ENCODE measurements around the gene SNX19. TPM values are rescaled to one million over a fixed set of nuclear protein-coding genes. Genes with fewer than 3 reads are reported as not detected.

Gene SNX19
- polyA plus RNA-seq, 1 of the 3 experiments (the other 2 are of a cell fraction) = 16.6 TPM

DNA sequence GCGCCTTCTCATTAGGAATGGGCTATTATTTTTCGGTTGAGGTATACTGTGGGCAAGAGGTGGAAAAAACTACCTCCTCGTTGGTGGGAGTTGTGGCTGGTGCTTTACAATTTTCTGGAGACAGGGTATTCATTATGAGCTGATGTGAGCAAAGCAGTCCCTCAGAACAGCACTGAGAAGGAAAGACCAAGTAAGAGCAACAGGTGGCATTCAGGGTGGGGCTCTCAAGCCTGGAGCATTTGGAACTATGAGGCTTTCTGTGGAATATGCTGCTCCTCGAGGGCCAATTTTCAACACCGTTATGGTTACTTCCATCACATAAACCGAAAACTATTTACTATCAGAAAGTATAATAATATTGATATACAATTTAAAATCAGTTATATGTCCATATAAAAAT is 3.7 kb downstream of the SNX19 start:
- ChIA-PET POLR2A (no interaction called here), CTCF (interaction anchor here (2.0 kb wide), 1 partner anchor 51 kb away, joined by 4 read pairs; no protein-coding TSS in a partner anchor)
- no peak for TF ChIP-seq PBX3 (IDR thresholded peaks at IDR 0.05)
- TF ChIP-seq RAD21 (IDR thresholded peaks at IDR 0.05; ENCODE audit: low read length) = no peak
- H3K9me2 ChIP-seq = no peaks in the 10 kb centered on the region
- no peak overlapping the region for H3K9ac ChIP-seq
- H3K27me3 ChIP-seq (ENCODE audit: insufficient read depth) = no peaks in the 10 kb centered on the region
- H3K4me3 ChIP-seq (ENCODE audit: low read depth in 2 of 2, low read length in 1 of 2) = no peak overlapping the region
- H3K4me2 ChIP-seq = no peak overlapping the region
- peaks cover 17% of the 10 kb centered on the region; the same call in 1 of the 2 replicates for H4K20me1 ChIP-seq (ENCODE audit: insufficient read depth)
- peaks cover 42 to 67% of the 10 kb centered on the region in 2 experiments for H3K36me3 ChIP-seq (replicated peaks in 1 of 2; ENCODE audit: control insufficient read depth in 1 of 2, insufficient read depth in 2 of 2, low read length in 1 of 2)
- peaks cover 61% of the 10 kb centered on the region for H3K79me2 ChIP-seq (ENCODE audit: insufficient read depth)
- WGBS (ENCODE audit: low lambda C conversion rate) = 91% methylated on average over 6 of the region's 6 CpGs
- H3F3A ChIP-seq (replicated peaks; ENCODE audit: insufficient read depth) = peaks cover 23% of the 10 kb centered on the region
- H3K9me3 ChIP-seq = no peaks in the 10 kb centered on the region
- no peak for DNase-seq
- no peak overlapping the region for H2AFZ ChIP-seq (ENCODE audit: low read depth)
- peaks cover 18 to 23% of the 10 kb centered on the region in 2 experiments for H3K4me1 ChIP-seq (ENCODE audit: control insufficient read depth in 1 of 2, insufficient read depth in 2 of 2, low read depth in 1 of 2, low read length in 1 of 2)
- no peak overlapping the region for H3K27ac ChIP-seq (ENCODE audit: low read depth in 2 of 2, low read length in 1 of 2)

GRCh38 chr11:130911306-130911705 is 5.0 kb downstream of the SNX19 start:
- no peak overlapping the region for H3K4me3 ChIP-seq (ENCODE audit: low read depth in 2 of 2, low read length in 1 of 2)
- no peaks in the 10 kb centered on the region for H3K9me3 ChIP-seq
- no peaks in the 10 kb centered on the region for H3K27me3 ChIP-seq (ENCODE audit: insufficient read depth)
- no peak overlapping the region for H2AFZ ChIP-seq (ENCODE audit: low read depth)
- POLR2A ChIA-PET = no interaction called here
- TF ChIP-seq REST (IDR thresholded peaks at IDR 0.05; ENCODE audit: low read depth, low read length) (peak; percentile 47; the same call in 1 of the 2 replicates), PBX3 (IDR thresholded peaks at IDR 0.05) (no peak)
- peaks cover 17% of the 10 kb centered on the region; the same call in 1 of the 2 replicates for H4K20me1 ChIP-seq (ENCODE audit: insufficient read depth)
- H3K36me3 ChIP-seq (replicated peaks in 1 of 2; ENCODE audit: control insufficient read depth in 1 of 2, insufficient read depth in 2 of 2, low read length in 1 of 2) = peaks cover 54 to 80% of the 10 kb centered on the region in 2 experiments
- no peaks in the 10 kb centered on the region for H3K9me2 ChIP-seq
- peaks cover 23% of the 10 kb centered on the region for H3F3A ChIP-seq (replicated peaks; ENCODE audit: insufficient read depth)
- H3K9ac ChIP-seq = no peak overlapping the region
- 98% methylated on average over 11 of the region's 11 CpGs for WGBS (ENCODE audit: low lambda C conversion rate)
- CTCF ChIA-PET = interaction anchor here (1.3 kb wide), 1 partner anchor 17 kb away, joined by 5 read pairs; no protein-coding TSS in a partner anchor
- peaks cover 14 to 19% of the 10 kb centered on the region in 2 experiments for H3K4me1 ChIP-seq (ENCODE audit: control insufficient read depth in 1 of 2, insufficient read depth in 2 of 2, low read depth in 1 of 2, low read length in 1 of 2)
- H3K79me2 ChIP-seq (ENCODE audit: insufficient read depth) = peaks cover 72% of the 10 kb centered on the region
- no peak overlapping the region for H3K27ac ChIP-seq (ENCODE audit: low read depth in 2 of 2, low read length in 1 of 2)
- H3K4me2 ChIP-seq = no peak overlapping the region
- no peak for DNase-seq

Measured in SK-N-SH (cell line).